HEK293 (cell line): ENCODE measurements around the gene HSPB8.

Source experiments
- BCL11A ChIP-seq: fragments of 450-650 bp; formaldehyde crosslinking; IDR thresholded peaks from 2 replicates; pipeline ENCODE4 v1.5.1; 2016; ENCODE audit warnings: low read depth, missing biosample characterization, missing genetic modification characterization
- MZF1 ChIP-seq: fragments of 450-650 bp; formaldehyde crosslinking; IDR thresholded peaks from 2 replicates; pipeline ENCODE4 v1.5.1; 2017; ENCODE audit warnings: missing biosample characterization, missing genetic modification characterization, borderline replicate concordance
- TF ChIP-seq, protein P1 (sequence below): fragments of 450-650 bp; formaldehyde crosslinking; IDR thresholded peaks from 2 replicates; pipeline ENCODE4 v1.5.1; 2016; ENCODE audit warnings: missing biosample characterization, missing genetic modification characterization
- TF ChIP-seq, protein P2 (sequence below): fragments of 450-650 bp; formaldehyde crosslinking; IDR thresholded peaks from 2 replicates; pipeline ENCODE4 v1.5.1; 2016; ENCODE audit warnings: missing biosample characterization, missing genetic modification characterization
- TF ChIP-seq, protein P3 (sequence below): fragments of 450-650 bp; formaldehyde crosslinking; IDR thresholded peaks from 2 replicates; pipeline ENCODE4 v1.5.1; 2016; ENCODE audit warnings: missing biosample characterization, missing genetic modification characterization

DNA sequence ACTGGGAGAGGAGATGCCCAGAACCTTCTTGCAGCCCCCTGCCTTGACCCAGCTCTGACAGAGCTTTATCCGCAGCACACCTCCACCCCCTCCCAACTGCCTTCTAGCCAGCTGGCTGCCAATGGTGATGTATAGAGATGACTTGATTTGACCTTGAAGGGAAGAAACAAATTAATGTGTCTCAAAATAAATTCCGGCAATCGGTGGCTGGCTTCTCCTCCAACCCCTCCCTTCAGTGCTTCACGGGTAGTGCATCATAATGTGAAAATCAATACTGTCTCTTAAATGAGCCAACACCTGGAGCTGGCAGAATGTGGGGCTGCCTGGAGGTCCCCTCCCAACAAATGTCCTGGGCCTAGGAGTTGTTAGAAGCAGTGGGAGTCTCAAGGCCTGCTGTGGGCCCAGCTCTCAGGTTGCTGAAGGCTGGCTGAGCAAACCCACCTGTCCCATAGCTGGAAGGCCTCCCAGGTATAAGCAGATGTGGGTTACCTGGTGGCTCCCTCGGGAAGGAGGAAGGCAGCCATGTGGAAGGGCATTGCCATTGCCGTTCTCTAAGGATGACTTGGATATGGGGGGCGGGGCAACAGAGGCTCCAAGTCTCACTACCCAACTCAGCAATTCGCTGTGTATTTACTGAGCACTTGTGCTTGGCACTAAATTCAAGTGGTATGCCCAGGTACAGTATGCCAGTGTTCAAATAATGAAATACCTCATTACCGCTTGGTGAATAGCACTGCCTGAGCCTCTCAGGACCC lies 23.2 kb downstream of the HSPB8 start:
- TF ChIP-seq, protein P1, sequence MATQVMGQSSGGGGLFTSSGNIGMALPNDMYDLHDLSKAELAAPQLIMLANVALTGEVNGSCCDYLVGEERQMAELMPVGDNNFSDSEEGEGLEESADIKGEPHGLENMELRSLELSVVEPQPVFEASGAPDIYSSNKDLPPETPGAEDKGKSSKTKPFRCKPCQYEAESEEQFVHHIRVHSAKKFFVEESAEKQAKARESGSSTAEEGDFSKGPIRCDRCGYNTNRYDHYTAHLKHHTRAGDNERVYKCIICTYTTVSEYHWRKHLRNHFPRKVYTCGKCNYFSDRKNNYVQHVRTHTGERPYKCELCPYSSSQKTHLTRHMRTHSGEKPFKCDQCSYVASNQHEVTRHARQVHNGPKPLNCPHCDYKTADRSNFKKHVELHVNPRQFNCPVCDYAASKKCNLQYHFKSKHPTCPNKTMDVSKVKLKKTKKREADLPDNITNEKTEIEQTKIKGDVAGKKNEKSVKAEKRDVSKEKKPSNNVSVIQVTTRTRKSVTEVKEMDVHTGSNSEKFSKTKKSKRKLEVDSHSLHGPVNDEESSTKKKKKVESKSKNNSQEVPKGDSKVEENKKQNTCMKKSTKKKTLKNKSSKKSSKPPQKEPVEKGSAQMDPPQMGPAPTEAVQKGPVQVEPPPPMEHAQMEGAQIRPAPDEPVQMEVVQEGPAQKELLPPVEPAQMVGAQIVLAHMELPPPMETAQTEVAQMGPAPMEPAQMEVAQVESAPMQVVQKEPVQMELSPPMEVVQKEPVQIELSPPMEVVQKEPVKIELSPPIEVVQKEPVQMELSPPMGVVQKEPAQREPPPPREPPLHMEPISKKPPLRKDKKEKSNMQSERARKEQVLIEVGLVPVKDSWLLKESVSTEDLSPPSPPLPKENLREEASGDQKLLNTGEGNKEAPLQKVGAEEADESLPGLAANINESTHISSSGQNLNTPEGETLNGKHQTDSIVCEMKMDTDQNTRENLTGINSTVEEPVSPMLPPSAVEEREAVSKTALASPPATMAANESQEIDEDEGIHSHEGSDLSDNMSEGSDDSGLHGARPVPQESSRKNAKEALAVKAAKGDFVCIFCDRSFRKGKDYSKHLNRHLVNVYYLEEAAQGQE (tag by site-specific recombination): no peak
- TF ChIP-seq, protein P2, sequence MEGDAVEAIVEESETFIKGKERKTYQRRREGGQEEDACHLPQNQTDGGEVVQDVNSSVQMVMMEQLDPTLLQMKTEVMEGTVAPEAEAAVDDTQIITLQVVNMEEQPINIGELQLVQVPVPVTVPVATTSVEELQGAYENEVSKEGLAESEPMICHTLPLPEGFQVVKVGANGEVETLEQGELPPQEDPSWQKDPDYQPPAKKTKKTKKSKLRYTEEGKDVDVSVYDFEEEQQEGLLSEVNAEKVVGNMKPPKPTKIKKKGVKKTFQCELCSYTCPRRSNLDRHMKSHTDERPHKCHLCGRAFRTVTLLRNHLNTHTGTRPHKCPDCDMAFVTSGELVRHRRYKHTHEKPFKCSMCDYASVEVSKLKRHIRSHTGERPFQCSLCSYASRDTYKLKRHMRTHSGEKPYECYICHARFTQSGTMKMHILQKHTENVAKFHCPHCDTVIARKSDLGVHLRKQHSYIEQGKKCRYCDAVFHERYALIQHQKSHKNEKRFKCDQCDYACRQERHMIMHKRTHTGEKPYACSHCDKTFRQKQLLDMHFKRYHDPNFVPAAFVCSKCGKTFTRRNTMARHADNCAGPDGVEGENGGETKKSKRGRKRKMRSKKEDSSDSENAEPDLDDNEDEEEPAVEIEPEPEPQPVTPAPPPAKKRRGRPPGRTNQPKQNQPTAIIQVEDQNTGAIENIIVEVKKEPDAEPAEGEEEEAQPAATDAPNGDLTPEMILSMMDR (tag by site-specific recombination): no peak
- no peak for TF ChIP-seq BCL11A (tag by site-specific recombination)
- no peak for TF ChIP-seq MZF1 (tag by site-specific recombination)
- TF ChIP-seq, protein P3, sequence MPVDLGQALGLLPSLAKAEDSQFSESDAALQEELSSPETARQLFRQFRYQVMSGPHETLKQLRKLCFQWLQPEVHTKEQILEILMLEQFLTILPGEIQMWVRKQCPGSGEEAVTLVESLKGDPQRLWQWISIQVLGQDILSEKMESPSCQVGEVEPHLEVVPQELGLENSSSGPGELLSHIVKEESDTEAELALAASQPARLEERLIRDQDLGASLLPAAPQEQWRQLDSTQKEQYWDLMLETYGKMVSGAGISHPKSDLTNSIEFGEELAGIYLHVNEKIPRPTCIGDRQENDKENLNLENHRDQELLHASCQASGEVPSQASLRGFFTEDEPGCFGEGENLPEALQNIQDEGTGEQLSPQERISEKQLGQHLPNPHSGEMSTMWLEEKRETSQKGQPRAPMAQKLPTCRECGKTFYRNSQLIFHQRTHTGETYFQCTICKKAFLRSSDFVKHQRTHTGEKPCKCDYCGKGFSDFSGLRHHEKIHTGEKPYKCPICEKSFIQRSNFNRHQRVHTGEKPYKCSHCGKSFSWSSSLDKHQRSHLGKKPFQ (tag by site-specific recombination): no peak
